Measurements from ENCODE around the gene IGF1. TPM values are rescaled to one million over a fixed set of nuclear protein-coding genes. Genes with fewer than 3 reads are reported as not detected.
"Not testable (repeated sequence)": the region's sequence is repeated elsewhere in the genome, so short reads cannot be mapped to it uniquely, and the experiment has no call there.

The IGF1 gene
- total RNA-seq, 1 experiment from 2014 or later, result not detected

GRCh38 chr12:102379346-102380162 lies 100.8 kb downstream of the IGF1 start:
- DNase-seq (ENCODE audit: low read depth), result no peak

GRCh38 chr12:102376781-102377180 lies 103.6 kb downstream of the IGF1 start:
- DNase-seq (ENCODE audit: low read depth), result no peak

GRCh38 chr12:102376181-102376747 lies 104.1 kb downstream of the IGF1 start:
- DNase-seq (ENCODE audit: low read depth), result no peak

GRCh38 chr12:102374190-102374589 lies 106.2 kb downstream of the IGF1 start:
- DNase-seq (ENCODE audit: low read depth), result no peak

GRCh38 chr12:102372087-102372486 lies 108.3 kb downstream of the IGF1 start:
- no peak for DNase-seq (ENCODE audit: low read depth)

- DNase-seq (ENCODE audit: low read depth), result no peak
Measured at GRCh38 chr12:102371165-102371564, 109.2 kb downstream of the IGF1 start.

GRCh38 chr12:102369876-102370275 lies 110.5 kb downstream of the IGF1 start:
- no peak for DNase-seq (ENCODE audit: low read depth)

- no peak for DNase-seq (ENCODE audit: low read depth)
Measured at GRCh38 chr12:102365365-102365764, 115.0 kb downstream of the IGF1 start.

- no peak for DNase-seq (ENCODE audit: low read depth)
Measured at GRCh38 chr12:102364709-102365108, 115.7 kb downstream of the IGF1 start.

GRCh38 chr12:102356690-102357089 lies 123.7 kb downstream of the IGF1 start:
- no peak for DNase-seq (ENCODE audit: low read depth)

- DNase-seq (ENCODE audit: low read depth), result not testable (repeated sequence)
Measured at GRCh38 chr12:102354281-102354680, 126.1 kb downstream of the IGF1 start.

- no peak for DNase-seq (ENCODE audit: low read depth)
Measured at GRCh38 chr12:102351322-102351721, 129.0 kb downstream of the IGF1 start.

GRCh38 chr12:102350070-102350469 lies 130.3 kb downstream of the IGF1 start:
- DNase-seq (ENCODE audit: low read depth), result no peak

GRCh38 chr12:102349079-102349478 lies 131.3 kb downstream of the IGF1 start:
- no peak for DNase-seq (ENCODE audit: low read depth)

GRCh38 chr12:102347811-102348210 lies 132.6 kb downstream of the IGF1 start:
- DNase-seq (ENCODE audit: low read depth), result no peak
